Measurements from ENCODE around the gene CIB4.

The CIB4 gene

DNA sequence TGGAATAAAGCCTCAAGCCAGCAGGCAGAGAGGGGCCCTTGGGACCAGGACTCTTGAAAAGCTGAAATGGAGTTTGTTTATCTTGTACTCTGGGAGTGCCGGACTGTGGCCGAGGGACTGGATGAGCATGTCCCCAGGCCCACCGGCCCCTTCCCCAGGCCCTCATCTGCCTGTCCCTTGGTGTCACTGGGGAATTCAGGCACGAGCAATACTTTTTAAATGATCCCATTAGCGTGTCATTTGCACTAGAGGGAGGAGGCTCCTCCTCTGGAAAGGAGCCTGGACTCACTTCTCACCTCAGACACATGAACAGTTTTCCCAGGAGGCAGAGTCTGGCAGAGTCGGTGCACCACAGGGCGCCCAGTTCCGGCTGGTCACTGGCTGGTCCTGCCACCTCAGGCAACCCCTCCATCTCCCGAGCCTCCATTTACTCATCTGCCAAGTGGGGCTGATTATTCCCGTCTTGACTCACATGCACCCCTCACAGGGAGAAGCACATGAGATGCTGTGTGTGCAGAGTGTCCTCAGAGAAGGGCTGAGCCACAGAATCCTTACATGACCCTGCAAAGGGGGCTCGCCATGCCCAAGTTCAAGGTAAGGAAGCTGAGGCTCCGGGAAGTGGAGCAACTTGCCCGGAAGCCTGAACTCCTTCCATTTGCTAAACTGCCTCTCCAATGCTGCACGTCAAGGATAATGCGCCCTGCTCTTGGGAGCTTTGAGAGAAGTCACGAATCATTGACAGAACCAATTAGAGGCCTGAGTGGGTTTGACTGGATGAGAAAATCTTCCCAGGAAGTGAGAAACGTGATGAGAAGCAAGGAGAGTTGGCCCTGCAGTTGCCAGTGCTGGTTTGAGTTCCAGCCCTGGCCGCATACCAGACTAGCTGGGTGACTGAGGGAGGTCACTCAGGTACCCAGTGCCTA is 26.7 kb downstream of the CIB4 start:
- no peak overlapping the region for H3K4me3 ChIP-seq (ENCODE audit: low read depth, low read length)
- no peak for DNase-seq (ENCODE audit: low read depth)
- in situ Hi-C loops (cut with HindIII; ENCODE audit: low sequenced_read_pairs), result no loop called here
- no peak for TF ChIP-seq CTCF (IDR thresholded peaks at IDR 0.05; ENCODE audit: low read depth, low read length, missing control alignments)

DNA sequence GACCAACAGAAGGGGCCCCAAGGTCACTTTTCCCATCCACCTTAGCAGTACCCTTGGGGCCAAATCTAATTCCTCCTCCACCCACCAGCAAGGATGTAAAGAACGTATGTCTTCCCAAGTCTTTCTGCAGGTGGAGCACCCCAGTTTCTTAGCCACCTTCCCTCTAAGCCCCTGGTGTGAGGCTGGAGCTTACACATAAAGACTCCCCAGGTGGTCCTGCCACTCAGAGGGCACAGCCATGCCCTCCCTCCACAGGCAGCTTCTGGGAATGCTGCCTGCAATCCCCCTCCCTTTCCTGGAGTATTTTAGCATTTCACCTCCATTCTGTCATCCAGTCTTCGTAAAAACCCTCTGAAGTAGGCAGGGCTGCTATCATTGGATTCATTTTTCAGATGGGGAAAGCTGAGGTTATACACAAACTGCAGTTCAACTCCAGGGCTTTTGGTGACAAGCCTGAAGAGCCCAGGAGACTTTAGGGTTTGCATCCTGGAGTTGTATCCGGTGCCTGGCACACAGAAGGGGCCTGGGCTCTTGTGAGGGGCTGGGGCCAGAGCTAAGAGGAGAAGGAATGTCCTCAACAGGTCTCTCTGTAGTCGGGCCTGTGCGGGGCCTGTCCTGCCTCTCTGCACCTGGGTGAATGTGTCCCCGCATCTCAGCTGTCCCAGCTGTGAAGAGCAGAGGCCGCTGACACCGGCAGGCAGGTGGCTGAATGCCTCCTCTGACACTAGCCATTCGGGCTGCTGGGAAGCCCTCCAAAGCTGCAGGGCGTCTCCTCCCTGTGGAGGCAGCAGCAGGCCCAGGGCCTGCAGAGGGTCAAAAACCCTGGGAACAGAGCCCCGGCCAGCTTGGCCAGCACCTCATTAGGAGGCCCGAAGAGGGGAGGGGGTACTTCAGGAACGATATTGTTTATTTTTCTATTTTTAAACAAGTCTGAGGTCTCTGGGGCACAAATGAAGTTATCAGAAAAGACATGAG is 27.6 kb downstream of the CIB4 start:
- no peak overlapping the region for H3K4me3 ChIP-seq (ENCODE audit: low read depth, low read length)
- DNase-seq (ENCODE audit: low read depth), result no peak
- TF ChIP-seq CTCF (IDR thresholded peaks at IDR 0.05; ENCODE audit: low read depth, low read length, missing control alignments), result no peak
- in situ Hi-C loops (cut with HindIII; ENCODE audit: low sequenced_read_pairs), result no loop called here

GRCh38 chr2:26612522-26613240 is 28.5 kb downstream of the CIB4 start:
- no peak for TF ChIP-seq CTCF (IDR thresholded peaks at IDR 0.05; ENCODE audit: low read depth, low read length, missing control alignments)
- in situ Hi-C loops (cut with HindIII; ENCODE audit: low sequenced_read_pairs), result no loop called here
- no peak overlapping the region for H3K4me3 ChIP-seq (ENCODE audit: low read depth, low read length)
- no peak for DNase-seq (ENCODE audit: low read depth)

GRCh38 chr2:26612034-26612433 is 29.1 kb downstream of the CIB4 start:
- no peak for TF ChIP-seq CTCF (IDR thresholded peaks at IDR 0.05; ENCODE audit: low read depth, low read length, missing control alignments)
- in situ Hi-C loops (cut with HindIII; ENCODE audit: low sequenced_read_pairs), result no loop called here
- DNase-seq (ENCODE audit: low read depth), result no peak
- H3K4me3 ChIP-seq (ENCODE audit: low read depth, low read length), result no peak overlapping the region

DNA sequence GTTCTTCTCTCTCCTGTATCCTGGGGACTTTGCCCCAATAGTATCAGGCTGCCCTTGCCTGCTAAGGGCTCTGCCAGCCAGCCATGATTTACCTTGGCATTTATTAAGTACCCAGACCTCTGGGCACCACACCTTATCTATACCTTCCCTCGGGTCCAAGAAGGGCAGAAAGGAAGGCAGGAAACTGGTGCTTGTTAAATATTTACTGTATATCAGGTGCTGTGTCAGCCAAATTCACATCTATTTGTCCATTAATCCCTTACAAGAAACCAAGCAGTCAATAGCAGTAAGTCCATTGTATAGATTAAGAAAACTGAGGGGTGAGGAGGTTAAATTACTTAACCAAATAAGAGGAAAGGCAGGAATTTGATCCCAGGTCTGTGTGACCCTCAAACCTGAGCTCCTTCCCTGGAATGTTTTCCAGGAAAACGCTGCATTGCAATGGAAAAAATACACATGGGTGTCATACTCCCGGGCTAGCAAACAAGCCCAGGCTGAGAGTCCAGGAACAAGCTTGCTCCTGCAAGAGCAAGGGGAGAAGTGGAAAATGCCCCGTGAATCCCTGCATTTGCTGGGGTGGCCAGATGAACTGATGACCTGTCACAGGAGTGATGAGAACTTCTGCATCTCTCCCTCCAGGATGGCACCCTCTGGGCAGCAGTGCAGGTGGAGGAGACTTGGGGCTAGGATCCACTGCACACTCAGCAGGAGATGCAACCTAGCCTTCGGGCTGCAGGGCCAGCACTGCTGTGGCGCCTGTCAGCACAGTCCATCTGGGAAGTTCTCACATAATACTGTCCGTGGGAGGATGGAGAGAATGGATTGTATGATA is 30.4 kb downstream of the CIB4 start:
- TF ChIP-seq CTCF (IDR thresholded peaks at IDR 0.05; ENCODE audit: low read depth, low read length, missing control alignments), result no peak
- in situ Hi-C loops (cut with HindIII; ENCODE audit: low sequenced_read_pairs), result no loop called here
- no peak for DNase-seq (ENCODE audit: low read depth)
- H3K4me3 ChIP-seq (ENCODE audit: low read depth, low read length), result no peak overlapping the region

Measured in astrocyte of the cerebellum (primary cell).